ENCODE data around the gene VARS1. TPM values are rescaled to one million over a fixed set of nuclear protein-coding genes. Genes with fewer than 3 reads are reported as not detected.

Gene VARS1
- total and polyA plus RNA-seq, 2 of the 8 experiments (the other 6 are each of a cell fraction or from before 2014, with no cell fraction given): 53.5 to 162 TPM

DNA sequence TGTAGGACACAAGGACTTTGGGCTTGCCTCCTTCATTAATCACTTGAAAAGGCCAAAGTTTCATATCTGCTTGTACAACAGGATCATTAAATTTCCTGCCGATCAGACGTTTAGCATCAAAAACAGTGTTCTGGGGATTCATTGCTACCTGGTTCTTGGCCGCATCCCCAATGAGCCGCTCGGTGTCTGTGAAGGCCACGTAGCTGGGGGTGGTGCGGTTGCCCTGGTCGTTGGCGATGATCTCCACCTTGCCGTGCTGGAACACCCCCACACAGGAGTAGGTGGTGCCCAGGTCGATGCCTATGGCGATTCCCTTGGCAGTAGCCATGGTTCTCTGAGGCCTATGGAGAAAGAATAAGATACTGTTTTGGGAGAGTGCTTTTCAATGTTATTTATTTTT is 16.1 kb upstream of the VARS1 start:
- no peak overlapping the region for H3K14ac ChIP-seq (ENCODE audit: insufficient read length)
- no peak overlapping the region for H2BK120ac ChIP-seq (replicated peaks; ENCODE audit: low read depth, low read length)
- CTCF ChIA-PET (ENCODE audit: partially characterized antibody): interaction anchor here (0.9 to 1.2 kb wide), 3 partner anchors 11 to 27 kb away, joined by 3 to 4 read pairs (median 4); no protein-coding TSS in a partner anchor
- H3K56ac ChIP-seq (replicated peaks; ENCODE audit: insufficient read length, low read depth, low read length): no peak overlapping the region
- no peak overlapping the region for H2AFZ ChIP-seq (ENCODE audit: low read length)
- H3K4me2 ChIP-seq (ENCODE audit: insufficient read depth in 1 of 2, low read depth in 2 of 2, low read length in 2 of 2): no peak overlapping the region
- H3K4me1 ChIP-seq (replicated peaks in 1 of 4; ENCODE audit: control insufficient read depth in 3 of 4, insufficient read depth in 4 of 4, low read length in 3 of 4): peaks cover 0 to 3% (median 1%) of the 10 kb centered on the region in 4 experiments; a peak in 4 of 7 replicates
- no peak overlapping the region for H3K18ac ChIP-seq (ENCODE audit: extremely low read depth, low read length)
- WGBS, 2 experiments (ENCODE audit: extremely low coverage in 1 of 2, insufficient coverage in 1 of 2, insufficient read length in 1 of 2, insufficient replicate concordance in 2 of 2, low coverage in 1 of 2, low lambda C conversion rate in 2 of 2, missing lambda C conversion rate in 1 of 2): 98% methylated on average over 12 of the region's 12 CpGs; no CpG with 5 or more reads in 1 of the 2 experiments
- no peaks in the 10 kb centered on the region for H3K79me1 ChIP-seq (ENCODE audit: low read depth, low read length)
- no peaks in the 10 kb centered on the region for H4K20me1 ChIP-seq (replicated peaks in 1 of 2; ENCODE audit: control insufficient read depth in 1 of 2, insufficient read depth in 2 of 2, low read length in 2 of 2)
- H3K36me3 ChIP-seq (ENCODE audit: control insufficient read depth in 2 of 4, insufficient read depth in 4 of 4, low read length in 3 of 4): no peaks in the 10 kb centered on the region
- H3K27me3 ChIP-seq (replicated peaks in 1 of 4; ENCODE audit: control insufficient read depth in 3 of 4, extremely low read depth in 1 of 4, insufficient read depth in 3 of 4, low read length in 3 of 4): no peaks in the 10 kb centered on the region
- no peak overlapping the region for H4K5ac ChIP-seq (ENCODE audit: insufficient read length, low read depth, low read length)
- no peak overlapping the region for H4K91ac ChIP-seq (replicated peaks; ENCODE audit: insufficient read length, low read length)
- H3K9ac ChIP-seq (replicated peaks in 1 of 4; ENCODE audit: extremely low read depth in 1 of 4, low read depth in 3 of 4, low read length in 3 of 4): no peak overlapping the region
- H3K27ac ChIP-seq (ENCODE audit: low read depth, low read length): no peak overlapping the region
- no peak overlapping the region for H2BK20ac ChIP-seq (ENCODE audit: low read length)
- POLR2A ChIA-PET (ENCODE audit: partially characterized antibody): interaction anchor here (0.6 to 6.3 kb wide), 8 partner anchors 10 to 71 kb away, joined by 3 to 119 read pairs (median 8); partner anchors contain the start of gene HSPA1B
- no peak overlapping the region for H2BK15ac ChIP-seq (ENCODE audit: low read length)
- no peaks in the 10 kb centered on the region for H3K9me3 ChIP-seq (ENCODE audit: insufficient read depth in 2 of 2, low read depth in 1 of 2, low read length in 1 of 2)
- no peak for DNase-seq (ENCODE audit: low read depth in 1 of 2, low spot score in 2 of 2)
- no peak overlapping the region for H2BK12ac ChIP-seq (ENCODE audit: low read depth, low read length)
- no peak overlapping the region for H2BK5ac ChIP-seq (ENCODE audit: low read depth, low read length)
- H3K4me3 ChIP-seq (ENCODE audit: extremely low read depth in 1 of 4, insufficient read depth in 2 of 4, low read depth in 3 of 4, low read length in 4 of 4): no peak overlapping the region
- no peak overlapping the region for H3K23ac ChIP-seq (ENCODE audit: insufficient read length)
- no peak for FAIRE-seq
- H3K79me2 ChIP-seq (ENCODE audit: control insufficient read depth in 1 of 2, insufficient read depth in 2 of 2, low read length in 2 of 2): no peaks in the 10 kb centered on the region
- H4K8ac ChIP-seq (ENCODE audit: extremely low read depth, insufficient read depth, low read length): no peak overlapping the region
- no peak overlapping the region for H3K4ac ChIP-seq (replicated peaks; ENCODE audit: insufficient read length, low read depth, low read length)
- no peak overlapping the region for H2AK5ac ChIP-seq (ENCODE audit: low read depth, low read length)
- H3K23me2 ChIP-seq (ENCODE audit: low read depth, low read length): peaks cover 6% of the 10 kb centered on the region; the same call in 1 of the 2 replicates
- TF ChIP-seq SAP30 (IDR thresholded peaks at IDR 0.05; ENCODE audit: insufficient read depth, insufficient replicate concordance, low read length): no peak
- TF ChIP-seq KDM5A (IDR thresholded peaks at IDR 0.05; ENCODE audit: low read length): no peak
- TF ChIP-seq RNF2 (IDR thresholded peaks at IDR 0.05; ENCODE audit: borderline replicate concordance, low read depth, low read length, missing control alignments, poor library complexity, severe bottlenecking): no peak
- TF ChIP-seq, protein P1, sequence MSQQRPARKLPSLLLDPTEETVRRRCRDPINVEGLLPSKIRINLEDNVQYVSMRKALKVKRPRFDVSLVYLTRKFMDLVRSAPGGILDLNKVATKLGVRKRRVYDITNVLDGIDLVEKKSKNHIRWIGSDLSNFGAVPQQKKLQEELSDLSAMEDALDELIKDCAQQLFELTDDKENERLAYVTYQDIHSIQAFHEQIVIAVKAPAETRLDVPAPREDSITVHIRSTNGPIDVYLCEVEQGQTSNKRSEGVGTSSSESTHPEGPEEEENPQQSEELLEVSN (IDR thresholded peaks at IDR 0.05): no peak
- TF ChIP-seq RXRA (IDR thresholded peaks at IDR 0.05; ENCODE audit: insufficient read depth, low read depth, low read length): no peak
- TF ChIP-seq NRF1 (IDR thresholded peaks at IDR 0.05; ENCODE audit: low read depth, low read length): no peak
- TF ChIP-seq, protein P2, sequence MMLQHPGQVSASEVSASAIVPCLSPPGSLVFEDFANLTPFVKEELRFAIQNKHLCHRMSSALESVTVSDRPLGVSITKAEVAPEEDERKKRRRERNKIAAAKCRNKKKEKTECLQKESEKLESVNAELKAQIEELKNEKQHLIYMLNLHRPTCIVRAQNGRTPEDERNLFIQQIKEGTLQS (IDR thresholded peaks at IDR 0.05; ENCODE audit: insufficient read depth, low read depth, low read length): no peak
- no peak for TF ChIP-seq MAFK (IDR thresholded peaks at IDR 0.05; ENCODE audit: low read depth, low read length)
- TF ChIP-seq BCL11A (IDR thresholded peaks at IDR 0.05; ENCODE audit: low read depth in 2 of 2, low read length in 2 of 2): no peak
- TF ChIP-seq, protein P3, sequence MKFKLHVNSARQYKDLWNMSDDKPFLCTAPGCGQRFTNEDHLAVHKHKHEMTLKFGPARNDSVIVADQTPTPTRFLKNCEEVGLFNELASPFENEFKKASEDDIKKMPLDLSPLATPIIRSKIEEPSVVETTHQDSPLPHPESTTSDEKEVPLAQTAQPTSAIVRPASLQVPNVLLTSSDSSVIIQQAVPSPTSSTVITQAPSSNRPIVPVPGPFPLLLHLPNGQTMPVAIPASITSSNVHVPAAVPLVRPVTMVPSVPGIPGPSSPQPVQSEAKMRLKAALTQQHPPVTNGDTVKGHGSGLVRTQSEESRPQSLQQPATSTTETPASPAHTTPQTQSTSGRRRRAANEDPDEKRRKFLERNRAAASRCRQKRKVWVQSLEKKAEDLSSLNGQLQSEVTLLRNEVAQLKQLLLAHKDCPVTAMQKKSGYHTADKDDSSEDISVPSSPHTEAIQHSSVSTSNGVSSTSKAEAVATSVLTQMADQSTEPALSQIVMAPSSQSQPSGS (IDR thresholded peaks at IDR 0.05; ENCODE audit: low read length): no peak
